Astrocyte (in vitro differentiated cells and primary cell): ENCODE data around the gene DIAPH2. TPM values are rescaled to one million over a fixed set of nuclear protein-coding genes. Genes with fewer than 3 reads are reported as not detected.
A peak's percentile ranks its signal among the peaks of the same experiment; 100 is the strongest.

ENCODE experiments used
- DNase-seq: peaks from one replicate; pipeline ENCODE4 v3.0.0-alpha.2; 2010; ENCODE audit warnings: low read depth
- FAIRE-seq: peaks from 2 replicates; lab custom pipeline; 2011; peaks lifted over from hg19 to GRCh38; lab: Jason Lieb, UNC
- H2AFZ ChIP-seq: 2 replicates; pipeline ENCODE4 v1.6.0; 2012; ENCODE audit warnings: low read depth, low read length, inconsistent platforms
- H3K27ac ChIP-seq: 2 replicates; pipeline ENCODE4 v1.5.1; 2011; ENCODE audit warnings: low read depth, low read length, inconsistent platforms
- H3K27me3 ChIP-seq: 2 replicates; pipeline ENCODE4 v1.6.0; 2011; ENCODE audit warnings: low read length, inconsistent platforms; ENCODE audit not compliant: insufficient read depth
- H3K36me3 ChIP-seq: 2 replicates; pipeline ENCODE4 v1.5.1; 2011; ENCODE audit warnings: low read length, inconsistent platforms; ENCODE audit not compliant: insufficient read depth
- H3K4me1 ChIP-seq: 2 replicates; pipeline ENCODE4 v1.5.1; 2011; ENCODE audit warnings: low read length, inconsistent platforms; ENCODE audit not compliant: insufficient read depth
- H3K4me2 ChIP-seq: 2 replicates; pipeline ENCODE4 v1.6.0; 2012; ENCODE audit warnings: low read length, inconsistent platforms
- H3K4me3 ChIP-seq: 2 replicates; pipeline ENCODE4 v1.5.1; 2011; ENCODE audit warnings: low read depth, mild to moderate bottlenecking, low read length, inconsistent platforms; ENCODE audit not compliant: insufficient read depth
- H3K79me2 ChIP-seq: 2 replicates; pipeline ENCODE4 v1.6.0; 2012; ENCODE audit warnings: mild to moderate bottlenecking, low read length, inconsistent platforms; ENCODE audit not compliant: insufficient read depth
- H3K9ac ChIP-seq: 2 replicates; pipeline ENCODE4 v1.6.0; 2012; ENCODE audit warnings: mild to moderate bottlenecking, low read length, inconsistent platforms
- H3K9me3 ChIP-seq: 2 replicates; pipeline ENCODE4 v1.5.1; 2012; ENCODE audit warnings: low read depth, mild to moderate bottlenecking, low read length, inconsistent platforms; ENCODE audit not compliant: insufficient read depth
- H4K20me1 ChIP-seq: 2 replicates; pipeline ENCODE4 v1.6.0; 2012; ENCODE audit warnings: low read length, inconsistent platforms; ENCODE audit not compliant: insufficient read depth
- H3K27ac Mint-ChIP-seq: one replicate; pipeline ENCODE4 v1.8.0; 2021; ENCODE audit warnings: mild to moderate bottlenecking, mixed read lengths; ENCODE audit not compliant: unreplicated experiment
- H3K27me3 Mint-ChIP-seq: one replicate; pipeline ENCODE4 v1.8.0; 2021; ENCODE audit warnings: low read depth, mixed read lengths; ENCODE audit not compliant: unreplicated experiment
- H3K36me3 Mint-ChIP-seq: one replicate; pipeline ENCODE4 v1.8.0; 2021; ENCODE audit warnings: low read depth, mixed read lengths; ENCODE audit not compliant: unreplicated experiment
- H3K4me1 Mint-ChIP-seq: one replicate; pipeline ENCODE4 v1.8.0; 2021; ENCODE audit warnings: low read depth, mixed read lengths; ENCODE audit not compliant: unreplicated experiment
- H3K4me3 Mint-ChIP-seq: one replicate; pipeline ENCODE4 v1.8.0; 2021; ENCODE audit warnings: mild to moderate bottlenecking, moderate library complexity, mixed read lengths; ENCODE audit not compliant: unreplicated experiment
- H3K9me3 Mint-ChIP-seq: one replicate; pipeline ENCODE4 v1.8.0; 2021; ENCODE audit warnings: mild to moderate bottlenecking, mixed read lengths; ENCODE audit not compliant: unreplicated experiment
- EZH2 ChIP-seq: IDR thresholded peaks from 2 replicates; pipeline ENCODE4 v1.6.1; 2012; ENCODE audit warnings: mild to moderate bottlenecking, low read length, inconsistent platforms; ENCODE audit not compliant: insufficient read depth
- total RNA-seq: library from RNA; stranded (reverse); gene quantifications from 2 replicates; pipeline ENCODE4 v1.2.1, GENCODE V29; 2021
- TF ChIP-seq, protein P1 (sequence below): IDR thresholded peaks from 2 replicates; pipeline ENCODE4 v1.5.1; 2011; ENCODE audit warnings: low read depth, mild to moderate bottlenecking, inconsistent platforms, low read length, moderate library complexity; ENCODE audit not compliant: insufficient read depth

DIAPH2 gene
- total RNA-seq, 1 donor from 2014 or later = 9.8 TPM

GRCh38 chrX:97159916-97160800 is 475.5 kb downstream of the DIAPH2 start:
- Mint-ChIP-seq H3K4me1 (peaks cover 4% of the 10 kb centered on the region), H3K4me3 (no peak overlapping the region), H3K9me3 (no peaks in the 10 kb centered on the region), H3K27ac (no peak overlapping the region), H3K36me3 (no peaks in the 10 kb centered on the region), H3K27me3 (no peaks in the 10 kb centered on the region)
- no peak overlapping the region for H3K9ac ChIP-seq
- H3K79me2 ChIP-seq = no peaks in the 10 kb centered on the region
- no peak for TF ChIP-seq EZH2
- TF ChIP-seq, protein P1, sequence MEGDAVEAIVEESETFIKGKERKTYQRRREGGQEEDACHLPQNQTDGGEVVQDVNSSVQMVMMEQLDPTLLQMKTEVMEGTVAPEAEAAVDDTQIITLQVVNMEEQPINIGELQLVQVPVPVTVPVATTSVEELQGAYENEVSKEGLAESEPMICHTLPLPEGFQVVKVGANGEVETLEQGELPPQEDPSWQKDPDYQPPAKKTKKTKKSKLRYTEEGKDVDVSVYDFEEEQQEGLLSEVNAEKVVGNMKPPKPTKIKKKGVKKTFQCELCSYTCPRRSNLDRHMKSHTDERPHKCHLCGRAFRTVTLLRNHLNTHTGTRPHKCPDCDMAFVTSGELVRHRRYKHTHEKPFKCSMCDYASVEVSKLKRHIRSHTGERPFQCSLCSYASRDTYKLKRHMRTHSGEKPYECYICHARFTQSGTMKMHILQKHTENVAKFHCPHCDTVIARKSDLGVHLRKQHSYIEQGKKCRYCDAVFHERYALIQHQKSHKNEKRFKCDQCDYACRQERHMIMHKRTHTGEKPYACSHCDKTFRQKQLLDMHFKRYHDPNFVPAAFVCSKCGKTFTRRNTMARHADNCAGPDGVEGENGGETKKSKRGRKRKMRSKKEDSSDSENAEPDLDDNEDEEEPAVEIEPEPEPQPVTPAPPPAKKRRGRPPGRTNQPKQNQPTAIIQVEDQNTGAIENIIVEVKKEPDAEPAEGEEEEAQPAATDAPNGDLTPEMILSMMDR = no peak
- H3K4me1 ChIP-seq = no peaks in the 10 kb centered on the region
- H3K4me2 ChIP-seq = no peak overlapping the region
- FAIRE-seq (no peak), DNase-seq (no peak)
- H3K36me3 ChIP-seq = no peaks in the 10 kb centered on the region
- no peak overlapping the region for H3K4me3 ChIP-seq
- no peak overlapping the region for H3K27ac ChIP-seq
- no peaks in the 10 kb centered on the region for H4K20me1 ChIP-seq
- H3K27me3 ChIP-seq = no peaks in the 10 kb centered on the region
- H3K9me3 ChIP-seq = no peaks in the 10 kb centered on the region
- H2AFZ ChIP-seq = no peak overlapping the region

- DNase-seq = no peak
- no peaks in the 10 kb centered on the region for H3K27me3 ChIP-seq
- no peaks in the 10 kb centered on the region for H4K20me1 ChIP-seq
- no peaks in the 10 kb centered on the region for H3K36me3 ChIP-seq
- no peak overlapping the region for H3K4me3 ChIP-seq
- H3K27me3 Mint-ChIP-seq = no peaks in the 10 kb centered on the region
- no peaks in the 10 kb centered on the region for H3K79me2 ChIP-seq
- no peak overlapping the region for H3K4me2 ChIP-seq
- no peaks in the 10 kb centered on the region for H3K36me3 Mint-ChIP-seq
- H2AFZ ChIP-seq = no peak overlapping the region
- H3K4me1 Mint-ChIP-seq = no peaks in the 10 kb centered on the region
- no peak overlapping the region for H3K27ac Mint-ChIP-seq
- no peak for FAIRE-seq
- H3K9me3 ChIP-seq = no peaks in the 10 kb centered on the region
- no peak overlapping the region for H3K9ac ChIP-seq
- H3K4me1 ChIP-seq = no peaks in the 10 kb centered on the region
- TF ChIP-seq, protein P1 = no peak
- H3K9me3 Mint-ChIP-seq = no peaks in the 10 kb centered on the region
- no peak overlapping the region for H3K27ac ChIP-seq
- no peak overlapping the region for H3K4me3 Mint-ChIP-seq
Measured at GRCh38 chrX:97167333-97167732, 482.7 kb downstream of the DIAPH2 start.

DNA sequence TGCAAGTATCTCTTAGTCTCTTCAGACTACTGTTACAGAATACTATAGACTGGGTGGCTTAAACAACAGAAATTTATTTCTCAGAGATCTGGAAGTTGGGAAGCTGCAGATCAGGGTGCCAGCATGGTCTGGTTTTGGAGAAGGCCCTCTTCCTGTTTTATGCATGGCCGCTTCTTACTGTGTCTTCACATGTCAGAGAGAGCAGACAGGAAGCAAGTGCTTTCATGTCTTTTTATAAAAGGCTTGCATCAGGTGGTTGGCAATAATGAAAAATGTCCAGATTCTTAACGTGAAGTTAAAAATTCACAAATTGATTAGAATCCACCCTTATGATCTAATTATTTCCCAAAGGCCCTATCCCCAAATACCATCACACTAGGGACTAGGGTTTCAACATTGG is 484.0 kb downstream of the DIAPH2 start:
- no peaks in the 10 kb centered on the region for H3K36me3 Mint-ChIP-seq
- no peak overlapping the region for H2AFZ ChIP-seq
- H3K27ac ChIP-seq = no peak overlapping the region
- no peak overlapping the region for H3K4me3 ChIP-seq
- no peaks in the 10 kb centered on the region for H3K36me3 ChIP-seq
- TF ChIP-seq EZH2 = no peak
- TF ChIP-seq, protein P1 = no peak
- H4K20me1 ChIP-seq = no peaks in the 10 kb centered on the region
- no peaks in the 10 kb centered on the region for H3K79me2 ChIP-seq
- FAIRE-seq = peak; percentile 62
- no peak overlapping the region for H3K4me2 ChIP-seq
- H3K9me3 Mint-ChIP-seq = no peaks in the 10 kb centered on the region
- H3K27ac Mint-ChIP-seq = no peak overlapping the region
- H3K9me3 ChIP-seq = no peaks in the 10 kb centered on the region
- no peaks in the 10 kb centered on the region for H3K4me1 Mint-ChIP-seq
- H3K4me3 Mint-ChIP-seq = no peak overlapping the region
- H3K27me3 ChIP-seq = no peaks in the 10 kb centered on the region
- H3K27me3 Mint-ChIP-seq = no peaks in the 10 kb centered on the region
- DNase-seq = no peak
- no peaks in the 10 kb centered on the region for H3K4me1 ChIP-seq
- H3K9ac ChIP-seq = no peak overlapping the region
